ENCODE data around the gene PTOV1.

Gene PTOV1

GRCh38 chr19:49873129-49873521, 22.2 kb downstream of the PTOV1 start:
- in situ Hi-C loops (cut with HindIII; ENCODE audit: low sequenced_read_pairs) = no loop called here

GRCh38 chr19:49873834-49874233, 22.9 kb downstream of the PTOV1 start:
- in situ Hi-C loops (cut with HindIII; ENCODE audit: low sequenced_read_pairs) = no loop called here

GRCh38 chr19:49874503-49875157, 23.7 kb downstream of the PTOV1 start:
- in situ Hi-C loops (cut with HindIII; ENCODE audit: low sequenced_read_pairs) = no loop called here

GRCh38 chr19:49875177-49875576, 24.2 kb downstream of the PTOV1 start:
- in situ Hi-C loops (cut with HindIII; ENCODE audit: low sequenced_read_pairs) = no loop called here

- in situ Hi-C loops (cut with HindIII; ENCODE audit: low sequenced_read_pairs) = no loop called here
These were observed 25.0 kb downstream of the PTOV1 start for GRCh38 chr19:49875857-49876421.

- in situ Hi-C loops (cut with HindIII; ENCODE audit: low sequenced_read_pairs) = no loop called here
These were observed 25.6 kb downstream of the PTOV1 start for GRCh38 chr19:49876422-49877019.

GRCh38 chr19:49877020-49877878, 26.3 kb downstream of the PTOV1 start, which contains the start of the genes AKT1S1 and TBC1D17:
Gene AKT1S1, minus strand, starts transcription at chr19:49877355. Its CDS starts 4,060 bp downstream, at chr19:49873295.
Gene TBC1D17, plus strand, starts transcription at chr19:49877702. Its CDS starts 22 bp downstream, at chr19:49877724.
- in situ Hi-C loops (cut with HindIII; ENCODE audit: low sequenced_read_pairs) = no loop called here

- in situ Hi-C loops (cut with HindIII; ENCODE audit: low sequenced_read_pairs) = no loop called here
These were observed 27.2 kb downstream of the PTOV1 start for GRCh38 chr19:49877879-49878743.

GRCh38 chr19:49878744-49879070, 27.7 kb downstream of the PTOV1 start:
- in situ Hi-C loops (cut with HindIII; ENCODE audit: low sequenced_read_pairs) = no loop called here

- in situ Hi-C loops (cut with HindIII; ENCODE audit: low sequenced_read_pairs) = no loop called here
These were observed 28.4 kb downstream of the PTOV1 start for GRCh38 chr19:49879243-49879963.

GRCh38 chr19:49880162-49880869, 29.4 kb downstream of the PTOV1 start:
- in situ Hi-C loops (cut with HindIII; ENCODE audit: low sequenced_read_pairs) = no loop called here

GRCh38 chr19:49881186-49881585, 30.2 kb downstream of the PTOV1 start:
- in situ Hi-C loops (cut with HindIII; ENCODE audit: low sequenced_read_pairs) = no loop called here

GRCh38 chr19:49881672-49882394, 30.9 kb downstream of the PTOV1 start:
- in situ Hi-C loops (cut with HindIII; ENCODE audit: low sequenced_read_pairs) = no loop called here

GRCh38 chr19:49882643-49883042, 31.7 kb downstream of the PTOV1 start:
- in situ Hi-C loops (cut with HindIII; ENCODE audit: low sequenced_read_pairs) = no loop called here

GRCh38 chr19:49883094-49883493, 32.1 kb downstream of the PTOV1 start:
- in situ Hi-C loops (cut with HindIII; ENCODE audit: low sequenced_read_pairs) = no loop called here

- in situ Hi-C loops (cut with HindIII; ENCODE audit: low sequenced_read_pairs) = no loop called here
These were observed 33.1 kb downstream of the PTOV1 start for GRCh38 chr19:49884109-49884508.

- in situ Hi-C loops (cut with HindIII; ENCODE audit: low sequenced_read_pairs) = no loop called here
These were observed 33.8 kb downstream of the PTOV1 start for GRCh38 chr19:49884760-49885159.

GRCh38 chr19:49887037-49887664, 36.2 kb downstream of the PTOV1 start:
- in situ Hi-C loops (cut with HindIII; ENCODE audit: low sequenced_read_pairs) = no loop called here

Measured in DLD1 (cell line).